ENCODE data around the gene RPH3AL. TPM values are rescaled to one million over a fixed set of nuclear protein-coding genes. Genes with fewer than 3 reads are reported as not detected.

The RPH3AL gene
- total RNA-seq, 1 donor from 2014 or later = 44.2 TPM

GRCh38 chr17:364766-365165 is 12.2 kb upstream of the RPH3AL start:
- intact Hi-C loops (cut with DNase I) = no loop called here
- TF ChIP-seq, protein P1, sequence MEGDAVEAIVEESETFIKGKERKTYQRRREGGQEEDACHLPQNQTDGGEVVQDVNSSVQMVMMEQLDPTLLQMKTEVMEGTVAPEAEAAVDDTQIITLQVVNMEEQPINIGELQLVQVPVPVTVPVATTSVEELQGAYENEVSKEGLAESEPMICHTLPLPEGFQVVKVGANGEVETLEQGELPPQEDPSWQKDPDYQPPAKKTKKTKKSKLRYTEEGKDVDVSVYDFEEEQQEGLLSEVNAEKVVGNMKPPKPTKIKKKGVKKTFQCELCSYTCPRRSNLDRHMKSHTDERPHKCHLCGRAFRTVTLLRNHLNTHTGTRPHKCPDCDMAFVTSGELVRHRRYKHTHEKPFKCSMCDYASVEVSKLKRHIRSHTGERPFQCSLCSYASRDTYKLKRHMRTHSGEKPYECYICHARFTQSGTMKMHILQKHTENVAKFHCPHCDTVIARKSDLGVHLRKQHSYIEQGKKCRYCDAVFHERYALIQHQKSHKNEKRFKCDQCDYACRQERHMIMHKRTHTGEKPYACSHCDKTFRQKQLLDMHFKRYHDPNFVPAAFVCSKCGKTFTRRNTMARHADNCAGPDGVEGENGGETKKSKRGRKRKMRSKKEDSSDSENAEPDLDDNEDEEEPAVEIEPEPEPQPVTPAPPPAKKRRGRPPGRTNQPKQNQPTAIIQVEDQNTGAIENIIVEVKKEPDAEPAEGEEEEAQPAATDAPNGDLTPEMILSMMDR (IDR thresholded peaks at IDR 0.05) = no peak
- Histone ChIP-seq H3K4me1 (no peaks in the 10 kb centered on the region), H3K36me3 (no peaks in the 10 kb centered on the region), H3K27ac (no peak overlapping the region), H3K4me3 (no peak overlapping the region), H3K9me3 (no peaks in the 10 kb centered on the region), H3K27me3 (no peaks in the 10 kb centered on the region)
- DNase-seq (ENCODE audit: low spot score in 2 of 2) = peak in 1 of 2 donors; percentile 35

- intact Hi-C loops (cut with DNase I) = no loop called here
- no peaks in the 10 kb centered on the region for H3K27me3 ChIP-seq
- H3K4me3 ChIP-seq = no peak overlapping the region
- H3K36me3 ChIP-seq = no peaks in the 10 kb centered on the region
- TF ChIP-seq, protein P1 (IDR thresholded peaks at IDR 0.05) = no peak
- H3K4me1 ChIP-seq = no peaks in the 10 kb centered on the region
- peak in 1 of 2 donors; percentile 60 for DNase-seq (ENCODE audit: low spot score in 2 of 2)
- no peak overlapping the region for H3K27ac ChIP-seq
- H3K9me3 ChIP-seq = no peaks in the 10 kb centered on the region
These were observed 11.7 kb upstream of the RPH3AL start for GRCh38 chr17:364308-364707.

DNA sequence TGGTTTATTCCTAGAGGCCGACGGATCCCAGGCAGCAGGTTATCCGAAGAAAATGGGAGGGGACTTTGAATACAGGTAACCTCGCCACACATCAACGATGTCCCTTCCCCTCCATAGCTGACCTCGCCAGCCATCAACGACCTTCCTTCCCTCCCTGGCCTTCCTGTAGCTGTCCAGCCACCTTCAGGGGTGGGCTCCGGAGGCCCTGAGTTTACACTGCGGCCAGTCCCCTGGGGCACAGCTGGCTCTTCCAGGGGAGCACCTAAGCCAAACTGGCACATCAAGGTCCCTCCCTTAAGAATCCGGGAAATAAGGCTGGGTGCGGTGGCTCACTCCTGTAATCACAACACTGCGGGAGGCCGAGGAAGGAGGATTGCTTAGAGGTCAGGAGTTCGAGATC is 10.1 kb upstream of the RPH3AL start:
- no peaks in the 10 kb centered on the region for H3K4me1 ChIP-seq
- no peaks in the 10 kb centered on the region for H3K36me3 ChIP-seq
- H3K9me3 ChIP-seq = no peaks in the 10 kb centered on the region
- H3K27ac ChIP-seq = no peak overlapping the region
- H3K4me3 ChIP-seq = no peak overlapping the region
- intact Hi-C loops (cut with DNase I) = no loop called here
- peak in 1 of 2 donors; percentile 52 for DNase-seq (ENCODE audit: low spot score in 2 of 2)
- TF ChIP-seq, protein P1 (IDR thresholded peaks at IDR 0.05) = no peak
- H3K27me3 ChIP-seq = no peaks in the 10 kb centered on the region

DNA sequence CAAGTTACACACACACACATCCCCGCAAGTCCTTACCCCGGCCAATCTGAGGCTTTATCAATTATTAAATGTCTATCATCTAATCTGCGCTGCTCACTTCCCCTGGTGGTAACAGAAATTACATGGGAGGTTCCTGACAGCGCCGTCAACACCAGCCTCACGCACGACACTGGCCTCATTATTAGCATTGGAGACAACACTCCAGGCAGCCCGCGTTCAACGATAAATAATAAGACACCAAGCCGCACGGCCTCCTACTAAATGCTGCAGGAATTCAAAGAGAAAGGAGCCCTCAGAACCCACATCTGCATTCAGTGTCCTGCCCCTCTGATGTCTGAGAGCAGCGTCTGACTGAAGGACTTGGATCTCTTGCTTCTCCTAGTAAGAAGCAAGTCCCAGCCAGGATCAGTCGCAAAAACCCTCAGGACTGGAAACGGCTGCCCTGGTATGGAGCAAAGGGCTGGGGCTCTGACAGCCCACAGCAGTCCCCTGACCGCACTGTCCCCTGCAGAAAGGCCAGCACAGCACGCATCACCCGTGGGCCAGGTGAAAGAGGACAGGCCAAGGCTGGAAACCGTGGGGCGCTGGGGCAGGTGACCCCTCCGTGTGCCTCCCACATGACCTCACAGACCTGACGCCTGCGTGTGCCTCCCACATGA is 7.6 kb upstream of the RPH3AL start:
- intact Hi-C loops (cut with DNase I) = no loop called here
- H3K36me3 ChIP-seq = no peaks in the 10 kb centered on the region
- no peak overlapping the region for H3K27ac ChIP-seq
- no peaks in the 10 kb centered on the region for H3K9me3 ChIP-seq
- H3K4me3 ChIP-seq = no peak overlapping the region
- TF ChIP-seq, protein P1 (IDR thresholded peaks at IDR 0.05) = no peak
- DNase-seq (ENCODE audit: low spot score in 2 of 2) = peak in 1 of 2 donors; percentile 31
- no peaks in the 10 kb centered on the region for H3K4me1 ChIP-seq
- no peaks in the 10 kb centered on the region for H3K27me3 ChIP-seq

GRCh38 chr17:358491-359151 is 6.0 kb upstream of the RPH3AL start:
- peak in 1 of 2 donors; percentile 63 for DNase-seq (ENCODE audit: low spot score in 2 of 2)
- Histone ChIP-seq H3K4me3 (no peak overlapping the region), H3K27me3 (no peaks in the 10 kb centered on the region), H3K4me1 (no peaks in the 10 kb centered on the region), H3K27ac (no peak overlapping the region), H3K36me3 (no peaks in the 10 kb centered on the region), H3K9me3 (no peaks in the 10 kb centered on the region)
- intact Hi-C loops (cut with DNase I) = no loop called here
- TF ChIP-seq, protein P1 (IDR thresholded peaks at IDR 0.05) = no peak

Data from ascending aorta (tissue), 2 donors.